Fibroblast of lung (primary cell): ENCODE results near the gene TMEM147.

ENCODE experiments used
- CTCF ChIP-seq, 2 donors: IDR thresholded peaks in 1 of 2; conservative IDR thresholded peaks in 1 of 2; 1 replicate in 1 of 2; 2 replicates in 1 of 2; pipeline ENCODE4 v1.5.1; 2011 to 2012; ENCODE audit warnings: low read length in 2 of 2, control low read depth in 1 of 2, inconsistent platforms in 1 of 2, low read depth in 1 of 2, mild to moderate bottlenecking in 1 of 2
- EZH2 ChIP-seq: IDR thresholded peaks from 2 replicates; pipeline ENCODE4 v1.5.1; 2012; ENCODE audit warnings: low read length, control low read depth, mild to moderate bottlenecking; ENCODE audit errors: missing control alignments

DNA sequence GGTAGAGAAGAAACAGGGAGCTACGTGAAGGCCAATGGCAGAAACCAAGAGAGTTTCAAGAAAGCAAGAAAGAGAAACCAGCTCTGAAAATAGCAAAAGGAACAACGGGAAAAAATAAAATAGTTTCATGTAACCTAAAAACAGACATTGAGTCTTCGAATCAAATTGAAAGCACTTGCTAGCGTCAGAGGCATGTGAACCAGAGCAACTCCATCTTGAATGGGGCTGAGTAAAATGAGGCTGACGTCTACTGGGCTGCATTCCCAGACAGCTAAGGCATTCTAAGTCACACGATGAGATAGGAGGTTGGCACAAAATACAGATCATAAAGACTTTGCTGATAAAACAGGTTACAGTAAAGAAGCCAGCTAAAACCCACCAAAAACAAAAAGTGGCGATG, 33.3 kb downstream of the TMEM147 start:
- TF ChIP-seq CTCF (conservative IDR thresholded peaks at IDR 0.05 in 1 of 2, IDR thresholded peaks at IDR 0.05 in 1 of 2; ENCODE audit: low read depth in 1 of 2, low read length in 2 of 2) (no peak), EZH2 (no peak)
